Mesothelial cell of epicardium (in vitro differentiated cells): ENCODE measurements around the gene STPG4. TPM values are rescaled to one million over a fixed set of nuclear protein-coding genes. Genes with fewer than 3 reads are reported as not detected.

Experiments used
- DNase-seq, 2 experiments: peaks; one replicate each; pipeline ENCODE4 v3.0.0; 2021; ENCODE audit warnings: low spot score in 2 of 2; ENCODE audit not compliant: unreplicated experiment in 2 of 2
- H3K27ac Mint-ChIP-seq: 2 replicates; pipeline ENCODE4 v1.8.0; 2021; ENCODE audit warnings: mixed read lengths
- H3K27me3 Mint-ChIP-seq: 2 replicates; pipeline ENCODE4 v1.8.0; 2021; ENCODE audit warnings: low read depth, mixed read lengths
- H3K36me3 Mint-ChIP-seq: 2 replicates; pipeline ENCODE4 v1.8.0; 2021; ENCODE audit warnings: mixed read lengths
- H3K4me1 Mint-ChIP-seq: 2 replicates; pipeline ENCODE4 v1.8.0; 2021; ENCODE audit warnings: mixed read lengths
- H3K4me3 Mint-ChIP-seq: 2 replicates; pipeline ENCODE4 v1.8.0; 2021; ENCODE audit warnings: mild to moderate bottlenecking, moderate library complexity, mixed read lengths
- H3K9me3 Mint-ChIP-seq: 2 replicates; pipeline ENCODE4 v1.8.0; 2021; ENCODE audit warnings: mixed read lengths
- CTCF ChIP-seq: fragments of 200-600 bp; sonication (generic); IDR thresholded peaks from one replicate; pipeline ENCODE4 v1.5.0; 2021; ENCODE audit warnings: antibody characterized with exemption; ENCODE audit not compliant: unreplicated experiment
- total RNA-seq: library from RNA; stranded (reverse); gene quantifications from 3 replicates; pipeline ENCODE4 v1.2.1, GENCODE V29; 2021

The STPG4 gene
- total RNA-seq, 1 donor from 2014 or later: not detected

GRCh38 chr2:47069628-47070154, 85.4 kb downstream of the STPG4 start:
- H3K4me3 Mint-ChIP-seq: no peak overlapping the region
- no peak for TF ChIP-seq CTCF
- DNase-seq: peak in 1 of 2 experiments; percentile 55
- H3K4me1 Mint-ChIP-seq: peaks cover 44% of the 10 kb centered on the region
- no peaks in the 10 kb centered on the region for H3K9me3 Mint-ChIP-seq
- no peaks in the 10 kb centered on the region for H3K27me3 Mint-ChIP-seq
- H3K36me3 Mint-ChIP-seq: peaks cover 9% of the 10 kb centered on the region
- H3K27ac Mint-ChIP-seq: peak overlapping the region; percentile 79

DNA sequence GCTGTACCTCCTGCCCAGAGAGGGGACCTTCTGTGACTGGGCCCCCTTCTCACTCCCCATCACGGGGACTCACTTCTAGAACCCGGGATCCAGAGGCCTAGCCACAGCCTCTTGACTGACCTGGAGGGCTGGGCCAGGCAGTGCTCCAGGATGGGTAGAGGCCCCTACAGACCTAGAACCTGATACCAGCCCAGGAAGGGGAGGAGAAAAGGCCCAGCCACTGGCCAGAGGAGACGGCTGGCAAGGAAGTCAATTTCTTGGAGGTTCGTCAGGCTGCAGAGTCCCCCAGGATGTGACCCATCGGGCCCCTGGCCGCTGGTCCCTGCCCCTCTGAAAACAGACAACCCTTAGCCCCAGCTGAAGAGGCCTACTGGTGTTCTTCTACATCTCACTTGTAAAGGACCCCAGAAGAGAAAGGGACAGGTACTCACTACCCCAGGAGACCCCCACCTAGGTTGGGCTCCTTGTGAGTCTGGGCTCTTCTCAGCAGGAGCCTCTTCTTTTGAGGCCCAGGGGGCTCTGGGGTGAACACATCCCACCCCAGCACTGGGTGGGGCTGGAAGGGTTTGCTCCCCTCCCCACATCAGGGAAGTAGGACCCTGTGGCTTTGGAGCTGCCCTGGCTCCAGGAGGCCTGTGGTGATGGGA, 86.0 kb downstream of the STPG4 start:
- Mint-ChIP-seq H3K27me3 (no peaks in the 10 kb centered on the region), H3K9me3 (no peaks in the 10 kb centered on the region), H3K4me3 (no peak overlapping the region), H3K36me3 (peaks cover 9% of the 10 kb centered on the region), H3K4me1 (peaks cover 49% of the 10 kb centered on the region), H3K27ac (peak overlapping the region; percentile 79)
- no peak for DNase-seq
- TF ChIP-seq CTCF: no peak

GRCh38 chr2:47067788-47068407, 87.2 kb downstream of the STPG4 start:
- peaks cover 7% of the 10 kb centered on the region for H3K36me3 Mint-ChIP-seq
- TF ChIP-seq CTCF: no peak
- no peak overlapping the region for H3K4me3 Mint-ChIP-seq
- H3K27me3 Mint-ChIP-seq: no peaks in the 10 kb centered on the region
- peak overlapping the region; percentile 86 for H3K27ac Mint-ChIP-seq
- no peak for DNase-seq
- no peaks in the 10 kb centered on the region for H3K9me3 Mint-ChIP-seq
- H3K4me1 Mint-ChIP-seq: peaks cover 59% of the 10 kb centered on the region

- Mint-ChIP-seq H3K4me3 (no peak overlapping the region), H3K4me1 (peaks cover 64% of the 10 kb centered on the region), H3K27me3 (no peaks in the 10 kb centered on the region), H3K27ac (peak overlapping the region; percentile 73), H3K36me3 (no peaks in the 10 kb centered on the region), H3K9me3 (no peaks in the 10 kb centered on the region)
- no peak for TF ChIP-seq CTCF
- no peak for DNase-seq
Measured at GRCh38 chr2:47065771-47066380, 89.2 kb downstream of the STPG4 start.

DNA sequence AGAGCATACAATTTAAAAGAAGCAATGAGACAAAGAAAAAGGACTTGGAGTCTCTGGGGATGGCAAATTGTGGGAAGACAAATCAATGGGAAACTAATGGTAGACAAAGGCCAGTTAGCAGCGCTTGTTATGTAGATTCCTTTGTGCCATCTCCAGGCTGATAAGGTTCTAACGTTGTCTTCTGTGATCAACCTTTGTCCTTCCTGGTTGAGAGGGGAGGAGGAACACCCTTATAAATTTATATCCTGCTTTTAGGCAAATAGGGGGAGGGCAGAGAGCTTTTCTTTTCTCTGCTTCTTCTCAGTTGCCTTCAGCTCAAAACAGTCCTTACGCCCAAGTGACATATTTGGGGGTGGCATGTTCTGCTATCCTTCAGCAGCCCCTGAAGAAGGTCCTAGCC, 89.8 kb downstream of the STPG4 start:
- no peaks in the 10 kb centered on the region for H3K9me3 Mint-ChIP-seq

More for the DNA sequence above, 89.8 kb downstream of the STPG4 start:
- H3K4me3 Mint-ChIP-seq: no peak overlapping the region
- H3K27ac Mint-ChIP-seq: peak overlapping the region; percentile 6
- H3K36me3 Mint-ChIP-seq: no peaks in the 10 kb centered on the region
- no peaks in the 10 kb centered on the region for H3K27me3 Mint-ChIP-seq
- peaks cover 62% of the 10 kb centered on the region for H3K4me1 Mint-ChIP-seq
- no peak for TF ChIP-seq CTCF
- no peak for DNase-seq
